NOMO-1 treated with dmso at 0.1 percent for 144 hours (cell line): Measurements from ENCODE around the gene NTN1.
"Not testable (repeated sequence)": the region's sequence is repeated elsewhere in the genome, so short reads cannot be mapped to it uniquely, and the experiment has no call there.

Experiments
- DNase-seq: peaks from one replicate; lab custom pipeline; 2025; ENCODE audit not compliant: unreplicated experiment; lab: John Stamatoyannopoulos, UW

Gene NTN1

GRCh38 chr17:9241371-9241712 is 220.0 kb downstream of the NTN1 start:
- no peak for DNase-seq

DNA sequence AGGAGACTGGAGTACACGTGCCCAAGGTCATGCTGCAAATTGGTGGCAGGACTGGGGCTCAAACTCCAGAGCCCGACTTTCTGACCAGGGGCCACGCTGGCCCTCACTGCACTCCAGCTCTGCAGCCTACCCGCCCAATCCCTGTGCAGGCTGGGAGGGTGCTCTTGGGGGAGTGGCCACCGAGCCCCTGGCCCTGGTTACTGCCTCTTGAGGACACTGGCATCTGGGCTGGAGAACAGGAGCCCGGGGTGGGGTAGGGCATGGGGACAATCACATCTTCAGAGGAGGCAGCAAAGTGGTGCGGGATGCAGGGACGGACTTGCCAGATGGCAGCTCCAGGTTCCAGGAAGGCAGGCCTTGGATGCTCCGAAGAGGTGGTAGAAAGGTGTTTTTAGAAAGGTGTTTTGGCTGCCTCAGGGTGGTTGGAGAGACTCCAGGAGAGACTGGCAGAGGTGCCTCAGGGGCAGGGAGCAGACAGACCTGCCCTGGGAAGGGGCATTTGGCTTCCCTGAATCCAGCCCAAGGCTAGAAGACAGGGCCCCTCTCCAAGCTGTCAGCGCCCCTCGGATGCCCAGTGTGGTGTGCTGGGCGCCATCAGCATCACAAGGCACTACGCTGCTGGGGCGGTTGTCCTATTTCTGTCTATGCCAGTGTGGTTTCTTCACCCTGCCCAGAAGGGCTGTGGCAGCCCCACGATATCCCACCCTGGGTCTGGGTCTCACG is 220.6 kb downstream of the NTN1 start:
- DNase-seq: no peak

- DNase-seq: no peak
Observed at GRCh38 chr17:9242497-9242881, 221.2 kb downstream of the NTN1 start.

DNA sequence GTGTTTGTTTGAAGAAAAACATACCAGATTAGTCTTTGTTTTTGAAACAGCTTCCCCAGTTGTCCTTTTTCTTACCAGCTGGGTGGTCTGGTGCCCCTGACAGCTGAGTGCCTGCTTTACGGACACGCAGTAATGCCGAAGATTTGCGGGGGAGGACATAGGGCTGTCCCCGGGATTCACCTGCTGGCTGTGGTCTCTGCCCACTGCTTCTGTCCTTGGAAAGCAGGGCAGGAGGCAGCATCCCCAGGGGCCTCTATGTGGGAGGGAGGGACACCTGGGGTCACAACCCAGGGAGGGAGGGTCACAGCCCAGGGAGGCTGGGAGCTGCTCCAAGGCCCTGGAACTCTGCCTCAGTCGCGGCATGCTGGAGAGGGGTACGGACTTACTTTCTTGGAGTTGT is 221.7 kb downstream of the NTN1 start:
- DNase-seq: no peak

DNA sequence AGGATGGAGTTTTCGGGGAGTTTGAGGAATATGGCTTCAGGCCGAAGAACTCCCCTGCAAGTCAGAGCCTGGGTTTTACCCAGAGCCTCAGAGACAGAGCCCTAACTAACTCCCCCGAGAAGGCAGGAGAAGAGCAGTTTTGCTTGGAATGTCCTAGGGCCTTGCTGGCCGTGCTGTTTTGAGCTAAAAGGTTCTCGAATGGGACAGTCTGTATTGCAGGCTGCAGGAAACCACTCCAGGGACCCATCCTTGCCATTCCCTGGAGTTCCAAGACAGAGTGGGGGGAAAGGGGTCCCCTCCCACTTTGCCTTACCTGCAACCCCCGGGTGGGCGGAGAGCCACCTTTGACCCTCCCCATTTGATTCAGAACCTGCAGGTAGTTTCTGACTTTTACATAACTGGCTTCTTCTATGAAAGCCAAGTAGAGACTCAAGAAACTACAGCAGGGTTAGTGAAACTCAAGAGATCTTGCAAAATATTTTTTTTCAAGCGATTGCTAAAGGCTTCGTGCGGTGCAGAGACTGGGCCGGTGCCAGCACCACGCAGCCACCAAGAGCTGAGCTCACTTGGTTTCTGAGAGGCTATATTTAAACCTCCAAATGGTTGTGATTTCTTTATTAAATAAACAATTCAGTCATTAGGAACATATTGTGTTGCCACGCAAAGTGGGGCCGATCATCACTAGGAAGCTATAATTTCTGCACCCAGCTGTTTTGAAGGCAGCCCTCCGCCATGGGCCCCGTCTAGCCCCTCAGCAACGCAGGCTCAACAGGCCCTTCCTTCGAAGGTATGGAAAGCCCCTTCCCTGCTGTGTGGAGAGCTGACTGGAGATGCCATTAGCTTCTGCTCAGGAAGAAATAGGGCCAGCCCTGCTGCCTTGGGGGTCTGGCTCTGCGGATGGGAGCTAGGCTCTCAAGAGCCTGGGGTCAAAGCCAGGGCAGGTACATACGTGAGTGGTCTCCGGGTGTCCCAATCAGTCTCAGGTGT is 223.0 kb downstream of the NTN1 start:
- DNase-seq: no peak

- DNase-seq: no peak
Observed at GRCh38 chr17:9247401-9247938, 226.2 kb downstream of the NTN1 start.

GRCh38 chr17:9249245-9249953 is 228.1 kb downstream of the NTN1 start:
- DNase-seq: no peak

DNA sequence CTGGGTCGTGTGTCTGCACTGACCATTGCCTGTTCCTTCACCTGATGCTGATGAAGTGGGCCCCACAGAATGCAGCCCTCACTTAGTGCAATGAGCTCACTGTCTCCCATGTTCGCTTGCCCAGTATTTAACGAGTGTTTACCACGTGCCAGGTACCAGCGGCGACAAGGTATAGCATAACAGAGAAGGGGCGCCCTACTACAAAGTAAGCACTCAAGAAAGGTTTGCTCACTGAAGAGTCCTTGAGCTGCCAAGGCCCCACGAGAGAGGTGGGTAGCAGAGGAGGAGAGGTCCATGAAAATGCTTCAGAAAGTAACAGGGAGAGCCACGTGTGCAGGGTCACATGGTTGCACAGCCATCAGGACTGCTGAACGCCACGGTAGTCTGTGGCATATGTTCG is 230.0 kb downstream of the NTN1 start:
- DNase-seq: no peak

DNA sequence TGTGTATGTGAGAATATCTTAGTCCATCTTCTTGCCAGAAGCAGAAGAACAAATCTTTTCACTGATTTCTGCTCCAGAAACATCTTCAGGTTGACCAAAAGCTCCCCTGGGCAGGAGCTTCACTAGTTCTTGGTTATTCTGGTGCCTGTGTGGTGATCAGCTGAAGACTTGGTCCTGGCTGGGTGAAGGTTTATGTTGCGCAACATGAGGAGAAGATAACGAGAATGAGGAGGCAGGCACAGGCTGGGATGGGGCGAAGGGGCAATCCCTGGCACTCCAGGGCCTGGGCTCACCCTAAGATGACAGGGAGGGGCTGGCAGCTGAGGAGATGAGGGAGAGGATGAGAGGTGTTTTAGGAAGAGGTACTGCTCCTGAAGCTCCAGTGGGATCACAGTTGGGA is 232.0 kb downstream of the NTN1 start:
- DNase-seq: no peak

- DNase-seq: no peak
Observed at GRCh38 chr17:9254841-9255240, 233.5 kb downstream of the NTN1 start.

- no peak for DNase-seq
Observed at GRCh38 chr17:9255833-9256232, 234.5 kb downstream of the NTN1 start.

GRCh38 chr17:9256361-9256750 is 235.0 kb downstream of the NTN1 start:
- no peak for DNase-seq

DNA sequence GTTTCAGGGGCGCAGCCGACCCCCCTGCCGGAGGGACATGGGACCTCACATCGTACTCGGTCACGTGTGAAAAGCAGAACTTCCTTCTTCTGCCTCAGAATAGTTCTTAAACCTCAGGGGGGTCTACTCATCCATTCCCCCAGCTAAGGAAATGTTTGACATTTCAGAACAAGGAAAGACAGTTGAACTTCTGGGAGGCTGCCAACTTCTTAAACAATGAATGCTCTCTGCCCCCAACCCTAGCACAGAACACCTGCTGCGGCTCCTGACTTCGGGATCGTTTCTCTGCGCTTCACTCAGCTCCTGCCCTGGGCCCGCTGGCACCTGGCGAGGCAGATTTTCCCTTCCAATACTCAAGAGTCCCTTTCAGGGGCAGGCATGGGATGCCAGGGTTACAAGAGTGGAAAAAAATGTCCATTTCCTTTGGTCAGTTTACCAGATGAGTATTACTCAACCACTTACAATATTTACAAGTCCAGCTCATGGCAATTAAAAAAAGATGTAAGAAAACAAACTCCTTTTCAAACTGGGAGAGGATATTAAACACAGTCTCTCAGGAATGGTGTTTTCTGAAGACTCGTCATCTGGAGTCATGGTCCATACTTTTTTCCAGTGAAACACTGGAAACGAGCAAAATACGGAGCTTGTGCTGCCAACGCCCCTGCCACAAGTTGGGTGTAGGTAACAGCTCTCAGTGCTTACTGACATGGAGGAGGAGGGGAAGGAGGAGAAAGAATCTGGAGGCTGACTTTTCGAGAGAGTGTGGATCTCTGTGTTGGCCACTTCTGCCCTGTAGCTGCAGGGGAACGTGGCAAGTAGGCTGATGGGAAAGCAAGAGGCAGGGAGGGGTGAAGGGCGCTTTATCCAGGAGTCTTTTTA is 235.7 kb downstream of the NTN1 start:
- DNase-seq: no peak

DNA sequence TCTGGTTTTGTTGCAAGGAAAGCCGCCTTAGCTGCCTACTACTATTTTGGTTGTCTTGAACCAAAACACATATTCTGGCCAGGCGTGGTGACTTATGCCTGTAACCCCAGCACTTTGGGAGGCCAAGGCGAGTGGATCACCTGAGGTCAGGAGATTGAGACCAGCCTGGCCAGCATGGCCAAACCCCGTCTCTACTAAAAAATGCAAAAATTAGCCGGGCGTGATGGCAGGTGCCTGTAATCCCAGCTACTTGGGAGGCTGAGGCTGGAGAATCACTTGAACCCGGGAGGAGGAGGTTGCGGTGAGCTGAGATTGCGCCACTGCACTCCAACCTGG is 236.3 kb downstream of the NTN1 start:
- not testable (repeated sequence) for DNase-seq

- DNase-seq: no peak
Observed at GRCh38 chr17:9258115-9259015, 237.1 kb downstream of the NTN1 start.

DNA sequence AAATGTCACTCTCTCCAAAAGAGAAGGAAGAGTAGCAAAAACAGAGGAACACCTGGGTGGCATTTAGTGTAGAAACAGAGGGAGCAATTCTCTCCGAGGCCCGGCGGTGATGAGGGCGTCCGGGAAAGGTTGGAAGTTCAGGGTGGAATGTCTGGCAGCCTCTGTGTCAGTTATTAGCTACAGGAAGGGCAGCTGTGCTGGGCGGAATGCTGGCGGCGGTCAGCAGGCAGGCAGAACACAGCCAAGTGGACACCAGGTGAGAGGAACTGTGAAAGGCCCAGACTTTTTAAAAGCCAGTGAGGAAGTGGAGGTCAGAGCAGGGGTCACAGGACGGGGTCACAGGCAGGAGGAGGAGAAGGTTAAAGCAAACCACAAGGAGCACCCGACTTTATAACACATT is 238.1 kb downstream of the NTN1 start:
- DNase-seq: no peak

DNA sequence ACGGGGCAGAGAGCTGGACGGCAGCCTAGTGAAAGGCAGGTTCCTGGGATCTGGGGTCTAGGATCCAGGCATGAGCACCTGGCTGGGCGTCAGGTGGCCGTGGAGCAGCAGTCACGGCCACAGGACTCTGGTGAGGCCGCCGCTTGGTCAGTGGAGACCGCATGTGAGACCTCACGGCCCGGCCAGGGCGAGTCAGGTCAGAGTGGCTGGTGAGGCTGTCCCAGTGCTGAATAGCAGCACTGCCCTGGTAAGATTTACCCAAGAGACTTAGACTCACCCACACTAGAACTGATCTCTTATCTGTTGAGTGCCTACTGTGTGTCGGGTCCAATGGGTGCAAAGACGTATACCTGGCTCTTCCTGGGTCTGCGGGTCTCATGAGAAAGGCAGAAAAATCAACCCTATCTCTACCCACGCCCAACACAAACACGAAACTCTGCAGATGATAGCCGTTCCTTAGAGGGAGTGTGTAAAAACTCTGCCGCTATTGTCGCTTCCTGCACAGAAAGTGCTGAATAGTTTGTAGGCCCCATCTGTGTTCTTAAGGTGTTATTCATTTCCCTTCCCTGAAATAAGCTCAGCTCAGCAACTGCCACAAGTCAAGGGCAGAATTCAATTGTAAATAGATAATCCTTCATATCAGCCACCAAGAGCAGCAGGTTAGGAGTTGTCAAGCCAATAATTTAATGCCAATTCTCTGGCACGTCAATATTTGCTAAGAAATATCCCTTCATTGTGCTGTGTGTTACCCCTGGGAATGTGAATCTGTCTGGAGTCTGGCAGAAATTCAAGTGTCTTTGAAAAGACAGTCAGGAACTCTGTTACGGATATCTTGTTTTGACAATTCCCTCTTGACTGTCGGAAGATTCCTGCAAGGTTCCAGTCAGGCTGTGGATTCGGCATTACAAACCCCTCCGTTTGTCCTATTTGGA is 240.0 kb downstream of the NTN1 start:
- DNase-seq: no peak

DNA sequence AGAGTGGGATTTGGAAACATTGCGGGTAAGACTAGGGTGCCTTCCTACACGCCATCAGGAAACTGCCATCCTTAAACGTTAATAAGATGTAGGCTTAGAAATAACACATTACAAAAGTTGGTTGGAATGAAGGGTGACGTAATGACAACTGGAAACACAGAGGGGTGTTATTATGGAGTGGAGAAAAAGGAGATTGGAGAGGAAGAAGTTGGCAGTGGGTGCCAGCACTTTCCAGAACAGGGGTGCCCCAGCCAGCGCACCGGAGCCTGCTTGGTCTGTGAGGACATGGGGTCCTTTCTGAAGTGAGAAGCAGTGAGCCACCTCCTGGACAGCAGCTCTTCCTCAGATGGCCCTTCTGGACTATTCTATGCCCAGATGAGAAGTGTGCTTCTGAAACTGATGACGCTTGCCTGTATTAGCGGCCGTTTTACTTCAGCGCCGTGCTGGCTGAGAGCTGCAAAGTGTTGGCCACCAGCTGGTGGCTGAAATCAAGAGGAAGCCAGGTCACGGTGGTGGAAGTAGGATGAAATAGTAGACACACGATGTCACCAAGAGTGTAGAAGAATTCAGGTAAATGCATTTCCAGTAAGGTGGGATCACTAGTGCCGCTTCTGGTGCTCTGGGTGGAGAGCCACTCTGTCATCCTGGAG is 244.8 kb downstream of the NTN1 start:
- DNase-seq: no peak
